Chondrocyte (in vitro differentiated cells): ENCODE results near the gene IRS1. TPM values are rescaled to one million over a fixed set of nuclear protein-coding genes. Genes with fewer than 3 reads are reported as not detected.
A peak's percentile ranks its signal among the peaks of the same experiment; 100 is the strongest.
"Not testable (repeated sequence)": the region's sequence is repeated elsewhere in the genome, so short reads cannot be mapped to it uniquely, and the experiment has no call there.

Source experiments
- DNase-seq: peaks from one replicate; pipeline ENCODE4 v3.0.0; 2021; ENCODE audit warnings: mixed read lengths, low spot score
- H3K27ac Mint-ChIP-seq: one replicate; pipeline ENCODE4 v1.8.0; 2021; ENCODE audit warnings: mild to moderate bottlenecking, moderate library complexity, mixed read lengths; ENCODE audit not compliant: unreplicated experiment
- H3K27me3 Mint-ChIP-seq: 2 replicates; pipeline ENCODE4 v1.8.0; 2021; ENCODE audit warnings: low read depth, mixed read lengths
- H3K36me3 Mint-ChIP-seq: 2 replicates; pipeline ENCODE4 v1.8.0; 2021; ENCODE audit warnings: low read depth, mixed read lengths
- H3K4me1 Mint-ChIP-seq: 2 replicates; pipeline ENCODE4 v1.8.0; 2021; ENCODE audit warnings: low read depth, mild to moderate bottlenecking, mixed read lengths
- H3K4me3 Mint-ChIP-seq: one replicate; pipeline ENCODE4 v1.8.0; 2021; ENCODE audit warnings: mild to moderate bottlenecking, moderate library complexity, mixed read lengths; ENCODE audit not compliant: unreplicated experiment
- H3K9me3 Mint-ChIP-seq: 2 replicates; pipeline ENCODE4 v1.8.0; 2021; ENCODE audit warnings: low read depth, mixed read lengths
- CTCF ChIP-seq: fragments of 200-600 bp; sonication (generic); IDR thresholded peaks from 2 replicates; pipeline ENCODE4 v1.5.0; 2021; ENCODE audit warnings: antibody characterized with exemption, mild to moderate bottlenecking, moderate library complexity
- long read RNA-seq: library from polyadenylated mRNA; stranded (forward); transcript quantifications from one replicate; pipeline ENCODE4 v2.0.0, GENCODE V29; 2021
- total RNA-seq: library from RNA; stranded (reverse); gene quantifications from 3 replicates; pipeline ENCODE4 v1.2.1, GENCODE V29; 2021

Gene IRS1
- total RNA-seq: 5.8 to 12.4 TPM (median 12.0 TPM) in 3 replicates
- long read RNA-seq, full-length matches to known transcripts: 18 of 28 reads
- long read RNA-seq, partial matches to known transcripts: 0 of 28 reads
- long read RNA-seq, other reads (novel, unspliced or antisense): 10 of 28 reads

DNA sequence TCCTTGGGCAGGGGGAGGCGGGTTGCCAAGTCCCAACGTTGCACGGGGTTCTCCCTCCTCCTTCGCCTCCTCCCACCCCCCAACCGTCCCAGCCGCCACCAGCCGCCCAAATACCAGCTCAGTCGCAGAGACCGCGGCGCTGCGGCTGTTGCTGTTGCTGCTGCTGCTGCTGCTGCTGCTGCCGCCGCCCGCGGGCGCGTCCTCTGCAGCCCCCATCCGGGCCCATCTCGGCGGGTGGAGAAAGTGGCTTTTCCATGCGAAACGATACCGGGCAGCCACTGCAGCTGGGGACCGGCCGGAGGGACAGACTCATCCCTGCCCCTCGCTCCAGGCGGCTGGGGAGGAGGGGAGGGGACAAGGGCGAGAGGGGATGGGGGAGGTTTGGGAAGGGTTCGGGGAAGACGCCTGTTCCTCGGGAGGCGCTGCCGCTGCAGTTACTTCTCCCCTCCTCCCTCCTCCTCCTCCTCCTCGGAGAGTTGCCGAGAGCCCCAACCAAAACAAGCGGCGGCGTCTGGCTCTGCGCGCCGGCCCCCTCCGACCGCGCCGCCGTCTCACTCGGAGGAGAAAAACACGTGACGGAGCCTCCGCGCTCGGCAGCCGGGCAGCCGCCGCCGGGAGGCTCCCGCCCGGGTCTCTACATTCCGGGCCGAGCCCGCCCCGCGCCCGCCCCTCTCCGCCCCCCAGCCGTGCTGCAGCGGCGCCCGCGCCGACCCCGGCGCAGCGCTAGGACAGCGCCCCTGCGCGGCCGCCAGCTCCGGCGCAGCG, at the start of gene IRS1:
TSS of gene IRS1 (minus strand) at position 610 of the 765 bp plus-strand sequence. CDS start 1,082 bp downstream, outside the sequence.
- no peak for TF ChIP-seq CTCF
- peak within 1 kb of the TSS; percentile 79 for H3K4me3 Mint-ChIP-seq
- no peaks in the 10 kb centered on the region for H3K9me3 Mint-ChIP-seq
- H3K27ac Mint-ChIP-seq: peak within 1 kb of the TSS; percentile 39
- no peak for DNase-seq
- H3K4me1 Mint-ChIP-seq: peaks cover 37% of the 10 kb centered on the region
- H3K27me3 Mint-ChIP-seq: no peaks in the 10 kb centered on the region
- H3K36me3 Mint-ChIP-seq: peaks cover 5% of the 10 kb centered on the region

DNA sequence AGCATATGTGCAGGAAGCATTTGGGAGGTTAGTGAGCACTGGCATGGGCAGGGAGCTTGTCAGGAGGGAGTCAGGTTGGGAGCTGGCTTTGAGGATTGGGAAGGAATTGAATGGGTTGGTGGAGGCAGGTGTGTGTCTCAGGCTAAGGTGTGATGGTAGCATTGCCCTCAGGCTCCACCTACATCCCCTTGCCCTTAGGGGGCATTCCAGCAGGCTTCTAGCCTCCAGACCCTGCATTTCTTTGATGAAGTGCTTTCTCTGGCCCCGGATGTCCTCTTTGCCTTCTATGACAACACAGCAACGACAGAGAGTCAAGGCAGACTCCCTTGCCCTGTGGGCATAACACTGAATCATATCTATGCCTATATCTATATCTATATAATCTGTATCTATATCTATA, 49.7 kb upstream of the IRS1 start:
- DNase-seq: no peak
- Mint-ChIP-seq H3K4me3 (no peak overlapping the region), H3K27me3 (no peaks in the 10 kb centered on the region), H3K4me1 (peaks cover 5% of the 10 kb centered on the region), H3K9me3 (no peaks in the 10 kb centered on the region), H3K27ac (no peak overlapping the region), H3K36me3 (peaks cover 7% of the 10 kb centered on the region)
- no peak for TF ChIP-seq CTCF

DNA sequence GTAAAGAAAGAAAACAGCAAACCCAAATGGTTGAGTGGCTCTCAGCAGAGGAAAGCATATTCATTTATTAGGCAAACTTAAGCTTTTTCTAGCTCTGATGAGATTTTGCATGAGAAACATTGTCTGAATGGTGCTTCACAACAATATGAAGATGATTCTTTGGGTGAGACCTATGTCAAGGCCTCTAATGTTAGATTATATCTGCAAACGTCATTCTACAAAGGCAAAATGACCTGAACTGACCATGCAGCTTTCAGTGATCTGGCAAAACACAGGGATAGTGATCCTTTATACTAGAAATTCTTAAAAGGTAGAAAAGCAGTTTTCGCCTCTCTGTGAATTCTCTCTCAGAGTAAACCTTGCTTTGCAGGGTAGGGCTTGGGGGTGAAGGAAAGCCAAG, 47.9 kb upstream of the IRS1 start:
- Mint-ChIP-seq H3K4me1 (no peaks in the 10 kb centered on the region), H3K36me3 (peaks cover 7% of the 10 kb centered on the region), H3K4me3 (no peak overlapping the region), H3K27me3 (no peaks in the 10 kb centered on the region), H3K9me3 (peaks cover 4% of the 10 kb centered on the region), H3K27ac (no peak overlapping the region)
- no peak for DNase-seq
- TF ChIP-seq CTCF: no peak

GRCh38 chr2:226847090-226847489, 47.5 kb upstream of the IRS1 start:
- Mint-ChIP-seq H3K27ac (no peak overlapping the region), H3K4me1 (no peaks in the 10 kb centered on the region), H3K9me3 (peaks cover 8% of the 10 kb centered on the region), H3K27me3 (no peaks in the 10 kb centered on the region), H3K4me3 (no peak overlapping the region), H3K36me3 (peaks cover 9% of the 10 kb centered on the region)
- DNase-seq: no peak
- TF ChIP-seq CTCF: no peak

DNA sequence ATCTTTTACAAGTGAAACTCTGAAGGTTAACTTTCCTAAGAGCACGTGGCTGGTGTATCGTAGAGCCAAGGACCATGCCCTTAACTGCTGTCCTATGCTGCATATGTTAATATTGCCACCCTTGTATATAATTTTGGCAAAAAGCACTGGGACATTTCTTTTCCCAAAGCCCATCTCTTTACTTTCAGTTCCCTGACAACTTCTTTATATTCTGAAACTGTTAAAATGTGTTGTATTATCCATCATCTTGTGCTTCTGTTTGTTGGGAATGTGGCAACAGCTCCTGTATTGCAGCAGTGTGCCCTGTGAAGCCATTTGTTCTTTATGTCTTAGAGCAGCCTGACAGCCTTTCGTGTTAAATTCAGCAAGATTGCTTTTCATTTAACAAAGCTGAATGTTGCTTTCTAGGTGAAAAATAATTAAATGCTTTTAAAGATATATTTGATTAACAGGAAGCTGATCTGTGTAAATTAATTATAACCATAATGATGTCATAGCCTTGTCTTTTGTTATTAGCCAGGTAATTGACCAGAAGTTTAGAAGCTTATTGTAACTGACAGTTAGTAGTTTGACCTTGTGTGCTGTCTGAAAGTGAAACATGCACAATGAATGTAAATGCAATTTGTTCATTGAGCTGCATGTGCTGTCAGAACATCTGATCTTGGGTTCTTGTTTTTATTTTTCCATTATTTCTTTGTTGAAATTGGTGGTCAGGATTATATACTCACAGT, 45.9 kb upstream of the IRS1 start:
- no peaks in the 10 kb centered on the region for H3K27me3 Mint-ChIP-seq
- H3K4me3 Mint-ChIP-seq: no peak overlapping the region
- peaks cover 11% of the 10 kb centered on the region for H3K9me3 Mint-ChIP-seq
- H3K4me1 Mint-ChIP-seq: no peaks in the 10 kb centered on the region
- TF ChIP-seq CTCF: no peak
- H3K27ac Mint-ChIP-seq: no peak overlapping the region
- H3K36me3 Mint-ChIP-seq: peaks cover 5% of the 10 kb centered on the region
- DNase-seq: no peak

- not testable (repeated sequence) for H3K4me1 Mint-ChIP-seq, H3K4me3 Mint-ChIP-seq, H3K27ac Mint-ChIP-seq, H3K36me3 Mint-ChIP-seq, H3K27me3 Mint-ChIP-seq, DNase-seq
- peaks cover 11% of the 10 kb centered on the region for H3K9me3 Mint-ChIP-seq
These were observed 43.4 kb upstream of the IRS1 start for GRCh38 chr2:226843001-226843400.
